Measurements from ENCODE around the gene MTG2. TPM values are rescaled to one million over a fixed set of nuclear protein-coding genes. Genes with fewer than 3 reads are reported as not detected.

Gene MTG2
- total RNA-seq, 1 experiment from 2014 or later: 56.8 TPM

- peak overlapping the region; percentile 64 to 84; a peak in 3 of 4 replicates for H3K4me3 ChIP-seq (ENCODE audit: low read depth in 2 of 2, low read length in 2 of 2)
- TF ChIP-seq TCF7L2 (IDR thresholded peaks at IDR 0.05; ENCODE audit: low read depth, low read length) (no peak), POLR2AphosphoS5 (IDR thresholded peaks at IDR 0.05; ENCODE audit: low read depth, low read length) (no peak), SIN3A (IDR thresholded peaks at IDR 0.05; ENCODE audit: borderline replicate concordance, insufficient read depth, low read depth, low read length) (no peak), REST (IDR thresholded peaks at IDR 0.05; ENCODE audit: insufficient read depth in 1 of 2, low read depth in 2 of 2, low read length in 1 of 2) (no peak), CTCF (IDR thresholded peaks at IDR 0.05) (no peak)
- in situ Hi-C loops (cut with HindIII; ENCODE audit: low pct_unique_long_range_greater_than_20kb, low sequenced_read_pairs) (no loop called here), intact Hi-C loops (cut with micrococcal nuclease; ENCODE audit: unreplicated experiment) (no loop called here)
- POLR2A ChIA-PET: interaction anchor here (0.9 kb wide), 1 partner anchor 19 kb away, joined by 4 read pairs; no protein-coding TSS in a partner anchor
- ATAC-seq (no peak), DNase-seq (ENCODE audit: low read depth, low spot score) (no peak)
- H3K4me1 ChIP-seq (ENCODE audit: control insufficient read depth, insufficient read depth, low read length): peaks cover 19% of the 10 kb centered on the region
- H3K27me3 ChIP-seq (ENCODE audit: control insufficient read depth, insufficient read depth, low read length): no peaks in the 10 kb centered on the region
- no peak overlapping the region for H3K27ac ChIP-seq (ENCODE audit: low read length)
- CTCF ChIA-PET: no interaction called here
- no peaks in the 10 kb centered on the region for H3K9me3 ChIP-seq (ENCODE audit: control insufficient read depth, insufficient read depth, low read depth, low read length)
- H3K36me3 ChIP-seq (ENCODE audit: control insufficient read depth, insufficient read depth, low read length): peaks cover 31% of the 10 kb centered on the region
- BruUV-seq (replicated peaks): no TSS peak
Observed at GRCh38 chr20:62141043-62141396, 41.8 kb upstream of the MTG2 start.

GRCh38 chr20:62141397-62142251, 41.2 kb upstream of the MTG2 start:
- peak overlapping the region; percentile 64 to 84 for H3K4me3 ChIP-seq (ENCODE audit: low read depth in 2 of 2, low read length in 2 of 2)
- 0 out of 2 replicates have a peak, but pooled peaks have one; percentile 33 for TF ChIP-seq SIN3A (IDR thresholded peaks at IDR 0.05; ENCODE audit: borderline replicate concordance, insufficient read depth, low read depth, low read length)
- no peak for TF ChIP-seq TCF7L2 (IDR thresholded peaks at IDR 0.05; ENCODE audit: low read depth, low read length)
- POLR2A ChIA-PET: interaction anchor here (0.9 kb wide), 1 partner anchor 20 kb away, joined by 4 read pairs; no protein-coding TSS in a partner anchor
- in situ Hi-C loops (cut with HindIII; ENCODE audit: low pct_unique_long_range_greater_than_20kb, low sequenced_read_pairs): no loop called here
- intact Hi-C loops (cut with micrococcal nuclease; ENCODE audit: unreplicated experiment): no loop called here
- no peaks in the 10 kb centered on the region for H3K9me3 ChIP-seq (ENCODE audit: control insufficient read depth, insufficient read depth, low read depth, low read length)
- peaks cover 29% of the 10 kb centered on the region for H3K36me3 ChIP-seq (ENCODE audit: control insufficient read depth, insufficient read depth, low read length)
- H3K4me1 ChIP-seq (ENCODE audit: control insufficient read depth, insufficient read depth, low read length): peaks cover 19% of the 10 kb centered on the region
- H3K27me3 ChIP-seq (ENCODE audit: control insufficient read depth, insufficient read depth, low read length): no peaks in the 10 kb centered on the region
- ATAC-seq (no peak), DNase-seq (ENCODE audit: low read depth, low spot score) (no peak)
- CTCF ChIA-PET: interaction anchor here (0.9 kb wide), 1 partner anchor 131 kb away, joined by 3 read pairs; no protein-coding TSS in a partner anchor
- no TSS peak for BruUV-seq (replicated peaks)
- peak overlapping the region; percentile 88 for H3K27ac ChIP-seq (ENCODE audit: low read length)
